Fibroblast of mammary gland (primary cell): Measurements from ENCODE around the gene ERC1.
A peak's percentile ranks its signal among the peaks of the same experiment; 100 is the strongest.

Experiments
- DNase-seq: peaks from one replicate; pipeline ENCODE4 v3.0.0-alpha.2; 2010; ENCODE audit warnings: low read depth
- H3K4me3 ChIP-seq: 2 replicates; pipeline ENCODE4 v1.5.1; 2011; ENCODE audit warnings: low read depth, mild to moderate bottlenecking, low read length, moderate library complexity; ENCODE audit not compliant: control insufficient read depth
- TF ChIP-seq, protein P1 (sequence below): conservative IDR thresholded peaks from 2 replicates; pipeline ENCODE4 v1.5.1; 2011; ENCODE audit warnings: low read depth, low read length, inconsistent platforms; ENCODE audit not compliant: control insufficient read depth, insufficient read depth

ERC1 gene

GRCh38 chr12:1078002-1078401, 87.0 kb downstream of the ERC1 start:
- TF ChIP-seq, protein P1, sequence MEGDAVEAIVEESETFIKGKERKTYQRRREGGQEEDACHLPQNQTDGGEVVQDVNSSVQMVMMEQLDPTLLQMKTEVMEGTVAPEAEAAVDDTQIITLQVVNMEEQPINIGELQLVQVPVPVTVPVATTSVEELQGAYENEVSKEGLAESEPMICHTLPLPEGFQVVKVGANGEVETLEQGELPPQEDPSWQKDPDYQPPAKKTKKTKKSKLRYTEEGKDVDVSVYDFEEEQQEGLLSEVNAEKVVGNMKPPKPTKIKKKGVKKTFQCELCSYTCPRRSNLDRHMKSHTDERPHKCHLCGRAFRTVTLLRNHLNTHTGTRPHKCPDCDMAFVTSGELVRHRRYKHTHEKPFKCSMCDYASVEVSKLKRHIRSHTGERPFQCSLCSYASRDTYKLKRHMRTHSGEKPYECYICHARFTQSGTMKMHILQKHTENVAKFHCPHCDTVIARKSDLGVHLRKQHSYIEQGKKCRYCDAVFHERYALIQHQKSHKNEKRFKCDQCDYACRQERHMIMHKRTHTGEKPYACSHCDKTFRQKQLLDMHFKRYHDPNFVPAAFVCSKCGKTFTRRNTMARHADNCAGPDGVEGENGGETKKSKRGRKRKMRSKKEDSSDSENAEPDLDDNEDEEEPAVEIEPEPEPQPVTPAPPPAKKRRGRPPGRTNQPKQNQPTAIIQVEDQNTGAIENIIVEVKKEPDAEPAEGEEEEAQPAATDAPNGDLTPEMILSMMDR = no peak
- DNase-seq = no peak
- H3K4me3 ChIP-seq = no peak overlapping the region

- no peak for DNase-seq
- TF ChIP-seq, protein P1 = no peak
These were observed 89.6 kb downstream of the ERC1 start for GRCh38 chr12:1080520-1081223.

GRCh38 chr12:1083151-1083888, 92.3 kb downstream of the ERC1 start:
- DNase-seq = peak; percentile 56
- H3K4me3 ChIP-seq = no peak overlapping the region
- TF ChIP-seq, protein P1 = no peak

More at GRCh38 chr12:1080520-1081223, 89.6 kb downstream of the ERC1 start:
- H3K4me3 ChIP-seq = no peak overlapping the region

DNA sequence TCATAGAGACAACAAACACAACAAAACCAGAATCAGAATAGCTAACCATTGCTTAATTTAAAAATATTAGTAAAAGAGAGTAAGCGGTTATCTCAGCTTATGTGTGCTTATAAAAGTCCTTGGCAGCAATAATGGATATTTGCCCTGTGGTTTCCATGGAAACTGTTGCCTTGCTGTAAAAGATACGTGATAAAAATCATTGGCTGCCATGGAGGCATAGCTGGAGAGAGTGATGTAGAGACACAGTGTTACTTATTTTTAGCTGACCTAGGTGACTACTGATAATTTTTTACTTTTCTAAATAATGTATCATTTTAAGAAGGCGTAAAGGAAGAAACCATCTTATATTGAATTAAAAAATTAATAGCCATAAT, 92.9 kb downstream of the ERC1 start:
- no peak overlapping the region for H3K4me3 ChIP-seq
- TF ChIP-seq, protein P1 = no peak
- DNase-seq = peak; percentile 79

DNA sequence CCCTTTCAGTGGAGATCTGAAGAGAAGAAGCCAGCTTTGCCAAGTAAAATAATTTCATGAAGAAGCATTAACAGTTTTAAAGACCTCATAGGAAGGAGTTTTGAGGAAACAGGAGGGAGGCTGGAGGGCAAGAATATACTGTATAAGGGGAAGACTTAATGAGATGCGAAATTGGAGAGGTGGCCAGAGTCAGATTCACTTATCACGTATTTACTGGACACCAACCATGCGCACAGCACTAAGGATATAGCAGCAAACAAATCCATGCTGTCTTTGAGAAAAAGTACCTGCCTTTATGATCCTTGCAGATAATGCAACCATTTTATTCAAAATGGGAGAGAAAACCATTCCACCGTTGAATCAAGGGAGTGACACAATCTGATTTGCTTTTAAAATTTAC, 100.3 kb downstream of the ERC1 start:
- H3K4me3 ChIP-seq = no peak overlapping the region
- TF ChIP-seq, protein P1 = no peak
- DNase-seq = no peak

DNA sequence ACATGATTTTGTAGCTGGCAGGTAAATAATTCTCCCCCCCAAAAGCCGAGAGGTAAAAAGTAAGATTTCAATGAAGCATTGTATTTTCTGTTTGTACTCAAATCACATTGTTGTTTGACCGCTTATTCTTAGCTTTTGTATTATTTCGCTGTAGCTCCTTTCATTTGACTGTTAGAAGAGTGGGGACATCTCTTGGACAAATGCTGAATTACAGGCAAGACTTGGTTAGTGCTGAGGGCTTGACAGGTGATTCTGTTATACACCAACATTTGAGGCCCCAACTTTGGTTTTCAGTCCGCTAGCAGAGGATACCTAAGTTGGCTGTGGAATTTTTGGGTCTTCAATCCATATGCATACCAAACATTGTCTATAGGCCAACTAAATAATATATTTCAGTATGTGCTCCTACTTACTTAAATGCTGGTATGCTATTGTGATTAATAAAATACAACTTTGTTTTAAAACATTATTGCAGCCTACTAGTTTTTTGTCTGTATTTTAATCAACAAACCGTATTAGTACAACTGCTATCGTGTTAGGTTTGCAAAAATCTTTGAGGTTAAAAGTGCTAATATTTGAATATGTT, 102.2 kb downstream of the ERC1 start:
- DNase-seq = peak; percentile 73
- TF ChIP-seq, protein P1 = peak; percentile 79
- no peak overlapping the region for H3K4me3 ChIP-seq
